ENCODE results near the gene MESD.
"Not testable (repeated sequence)": the region's sequence is repeated elsewhere in the genome, so short reads cannot be mapped to it uniquely, and the experiment has no call there.

The MESD gene

DNA sequence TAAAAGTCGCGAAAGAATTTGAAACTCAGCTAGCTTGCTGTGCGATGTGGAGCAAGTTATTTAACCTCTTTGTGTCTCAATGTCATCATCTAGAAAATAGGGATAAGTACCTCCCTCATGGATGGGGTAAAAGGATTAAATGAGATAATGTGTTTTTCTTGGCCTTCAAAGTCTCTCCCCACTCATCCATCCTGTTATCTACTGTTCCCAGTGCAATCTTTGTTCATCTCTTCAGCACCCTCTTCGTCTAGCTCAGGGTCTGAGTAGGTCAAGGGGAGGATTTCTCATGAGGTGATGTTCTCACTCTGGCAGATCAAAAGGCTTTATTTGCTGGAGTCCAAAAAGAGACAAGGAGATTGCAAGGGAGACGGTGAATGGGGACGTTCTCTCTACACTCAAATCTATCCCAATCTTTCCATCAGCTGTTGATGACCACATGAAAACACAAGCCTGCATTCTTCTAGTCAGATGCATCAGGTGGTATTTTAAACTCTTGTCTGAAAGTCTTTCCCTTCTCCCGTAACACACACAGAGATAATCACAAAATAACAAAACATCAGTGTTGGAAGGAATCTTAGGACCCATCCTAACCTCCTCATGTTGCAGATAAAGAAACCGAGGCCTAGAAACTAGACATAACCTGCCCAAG lies 1.3 kb downstream of the MESD start:
- no peak for FAIRE-seq

DNA sequence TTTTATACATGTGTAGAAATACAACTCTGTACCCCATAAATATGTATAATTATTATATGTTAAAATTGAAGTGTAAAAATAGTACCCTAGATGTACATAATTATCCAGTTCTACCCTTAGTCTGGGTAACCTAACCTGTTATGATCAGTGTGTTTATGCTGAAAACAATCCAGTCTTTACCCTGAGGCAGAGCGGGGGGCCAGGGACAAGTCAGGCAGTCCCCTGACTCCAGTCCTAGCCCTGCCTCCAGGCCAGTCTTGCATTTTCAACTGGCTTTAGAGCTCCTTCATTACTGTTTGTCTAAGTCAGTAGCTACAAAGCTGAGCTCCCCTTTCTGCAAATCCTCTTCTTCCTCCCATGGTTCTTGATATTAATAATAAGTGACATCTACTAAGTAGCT lies 3.1 kb downstream of the MESD start:
- no peak for FAIRE-seq

DNA sequence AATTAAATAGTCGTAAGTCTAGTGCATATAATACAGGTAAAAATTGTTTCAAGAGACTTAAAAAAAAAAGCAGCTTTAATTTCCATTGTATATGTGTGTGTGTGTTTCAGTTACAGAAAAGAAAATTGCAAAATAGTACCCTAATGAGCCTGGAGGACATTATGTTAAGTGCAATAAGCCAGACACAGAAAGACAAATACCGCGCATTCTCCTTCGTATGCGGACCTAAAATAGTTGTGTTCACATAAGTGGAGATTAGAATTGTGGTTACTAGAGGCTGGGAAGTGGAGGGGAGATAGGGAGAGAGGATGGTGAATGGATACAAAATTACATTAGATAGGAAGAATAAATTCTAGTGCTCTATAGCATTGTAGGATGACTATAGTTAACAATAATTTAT lies 3.6 kb downstream of the MESD start:
- no peak for FAIRE-seq

DNA sequence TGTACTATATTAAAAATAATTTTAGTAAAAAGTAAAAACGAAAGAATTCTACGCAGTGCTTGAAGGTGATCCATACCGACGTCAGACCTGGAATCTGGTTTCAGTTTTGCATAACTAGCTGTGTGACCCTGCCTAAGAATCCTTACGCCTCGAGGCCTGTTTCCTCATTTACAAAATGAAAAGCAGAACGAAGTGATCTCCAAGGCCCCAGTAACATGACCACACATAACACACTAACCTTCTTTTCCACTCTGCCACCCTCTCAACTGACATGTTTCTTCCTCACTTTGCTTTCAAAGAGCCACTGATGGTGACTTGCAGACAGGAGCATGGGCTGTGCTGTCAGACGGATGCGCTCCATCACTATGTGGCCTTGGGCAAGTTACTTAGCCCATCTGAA lies 4.8 kb downstream of the MESD start:
- no peak for FAIRE-seq

DNA sequence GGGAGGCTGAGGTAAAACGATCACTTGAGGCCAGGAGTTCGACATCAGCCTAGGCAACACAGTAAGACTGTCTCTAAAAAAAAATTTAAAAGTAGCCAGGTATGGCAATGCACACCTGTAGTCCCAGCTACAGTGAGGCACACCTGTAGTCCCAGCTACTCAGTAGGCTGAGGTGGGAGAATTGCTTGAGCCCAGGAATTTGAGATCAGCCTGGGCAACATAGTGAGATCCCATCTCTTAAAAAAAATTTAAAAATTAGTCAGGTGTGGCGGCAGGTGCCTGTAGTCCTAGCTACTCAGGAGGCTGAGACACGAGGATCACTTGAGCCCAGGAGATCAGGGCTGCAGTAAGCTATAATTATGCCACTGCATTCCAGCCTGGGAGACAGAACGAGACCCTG lies 6.8 kb downstream of the MESD start:
- FAIRE-seq, result no peak

DNA sequence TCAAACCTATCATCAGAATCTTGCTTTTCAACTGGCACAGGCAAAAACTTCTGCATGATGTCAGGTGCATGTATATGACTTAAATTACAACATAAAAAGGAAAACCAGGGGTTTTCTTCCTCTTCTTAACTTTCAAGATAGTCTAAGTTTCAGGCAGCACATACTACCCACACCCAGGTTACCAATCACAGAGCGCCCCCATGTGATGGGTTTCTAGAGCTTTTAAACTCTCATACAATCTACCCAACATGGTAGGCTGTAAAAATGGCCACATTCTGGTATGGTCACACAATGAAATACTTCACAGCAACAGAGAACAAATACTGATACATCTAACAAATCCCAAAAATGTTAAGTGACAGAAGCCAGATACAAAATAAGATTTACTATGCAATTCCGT lies 7.4 kb downstream of the MESD start:
- no peak for FAIRE-seq

DNA sequence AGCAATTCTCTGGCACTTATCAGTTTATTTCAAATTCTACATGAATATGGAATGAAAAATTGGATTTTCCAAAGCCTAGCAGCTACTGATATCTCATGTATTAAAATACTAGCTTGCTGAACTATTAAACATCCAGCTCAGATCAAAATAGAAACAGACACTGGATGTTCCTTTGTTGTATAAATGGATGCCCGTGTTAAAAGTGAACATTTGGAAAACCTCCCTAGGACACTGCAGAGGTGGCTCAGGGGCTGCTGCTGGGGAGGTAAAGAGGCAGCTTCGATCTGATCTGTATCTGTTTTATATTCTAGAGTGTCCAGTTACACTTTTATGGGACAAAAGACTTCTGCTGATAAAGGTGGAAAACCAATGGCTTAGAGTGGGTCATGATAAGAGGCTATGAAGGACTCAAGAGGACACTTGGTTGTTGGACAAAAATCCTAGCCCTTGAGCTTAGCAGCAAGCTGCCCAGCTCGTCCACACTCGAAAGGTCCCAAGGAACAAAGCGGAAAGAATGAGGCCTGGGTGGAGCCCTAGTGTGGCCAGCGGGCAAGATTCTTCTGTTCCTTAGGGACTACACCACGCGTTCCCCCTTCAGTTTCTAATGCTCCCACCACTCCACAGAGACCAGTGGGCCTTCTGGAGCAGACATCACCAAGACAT lies 9.9 kb downstream of the MESD start:
- no peak for FAIRE-seq

DNA sequence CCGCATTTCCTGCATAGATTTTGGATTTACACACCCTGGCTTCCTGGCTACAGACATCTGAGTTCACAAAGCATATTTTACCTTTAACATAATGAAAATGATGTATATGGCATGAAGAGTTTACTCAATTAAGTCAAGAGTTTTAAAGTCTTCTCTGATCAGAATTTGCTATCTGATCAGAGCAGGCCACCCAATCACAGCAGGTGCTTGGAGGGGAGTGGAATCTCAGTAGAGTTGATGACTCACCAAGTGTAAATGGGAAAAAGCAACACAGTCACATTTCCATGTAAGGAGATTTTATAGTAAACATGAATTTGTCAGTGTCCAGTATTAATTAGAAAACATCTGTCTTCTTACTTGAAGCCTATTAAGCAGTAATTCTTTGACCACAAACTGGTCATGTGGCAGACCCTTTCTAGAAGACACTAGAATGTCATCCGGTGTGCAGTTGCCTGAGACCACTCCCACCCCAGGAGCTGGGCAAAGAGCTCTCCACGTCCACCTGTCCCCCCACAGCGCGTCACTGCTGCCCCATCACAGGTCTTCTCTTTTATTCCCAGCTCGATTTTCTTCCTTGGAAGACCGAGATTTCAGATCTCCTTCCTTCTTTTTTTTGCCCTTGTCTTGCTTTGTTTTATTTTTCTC lies 10.8 kb downstream of the MESD start:
- no peak for FAIRE-seq

DNA sequence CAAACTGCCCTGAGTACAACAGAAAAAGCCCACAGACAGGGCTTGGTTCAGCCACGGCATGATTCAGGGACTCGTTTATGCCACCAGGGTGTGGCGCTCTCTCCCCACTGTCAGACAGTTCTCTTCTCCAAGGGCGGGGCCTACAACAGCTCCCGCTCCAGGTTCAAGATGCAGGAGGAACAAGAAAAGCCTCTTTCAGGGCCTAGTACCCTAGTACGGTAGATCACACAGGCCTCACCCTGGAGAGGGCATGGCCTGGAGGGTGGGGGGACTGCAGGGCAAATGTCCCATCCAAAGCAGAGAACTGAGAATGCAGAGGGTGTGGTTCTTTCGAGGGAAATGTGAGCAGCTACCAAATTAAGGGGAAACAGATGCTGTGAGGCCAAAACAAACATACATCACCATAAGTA lies 12.0 kb downstream of the MESD start:
- FAIRE-seq, result no peak

DNA sequence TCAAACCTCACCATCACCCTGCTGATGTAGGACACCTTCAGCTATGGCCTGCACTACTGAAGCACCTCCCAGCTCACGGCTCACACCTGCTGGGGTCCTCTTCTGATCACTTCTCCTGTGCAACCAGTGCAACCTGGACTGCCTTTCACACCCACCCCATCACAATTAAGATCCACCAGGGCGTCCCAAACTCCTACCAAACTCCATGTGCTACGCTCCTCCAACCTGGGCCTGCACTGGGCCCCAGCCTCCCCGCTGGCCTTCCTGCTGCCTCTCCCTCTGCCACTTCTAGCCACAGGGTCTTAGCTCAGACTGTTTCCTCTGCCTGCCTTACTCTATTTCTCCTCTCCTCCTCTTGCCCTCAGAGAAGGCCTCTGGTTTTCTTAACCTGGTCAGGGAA lies 12.8 kb downstream of the MESD start:
- no peak for FAIRE-seq

DNA sequence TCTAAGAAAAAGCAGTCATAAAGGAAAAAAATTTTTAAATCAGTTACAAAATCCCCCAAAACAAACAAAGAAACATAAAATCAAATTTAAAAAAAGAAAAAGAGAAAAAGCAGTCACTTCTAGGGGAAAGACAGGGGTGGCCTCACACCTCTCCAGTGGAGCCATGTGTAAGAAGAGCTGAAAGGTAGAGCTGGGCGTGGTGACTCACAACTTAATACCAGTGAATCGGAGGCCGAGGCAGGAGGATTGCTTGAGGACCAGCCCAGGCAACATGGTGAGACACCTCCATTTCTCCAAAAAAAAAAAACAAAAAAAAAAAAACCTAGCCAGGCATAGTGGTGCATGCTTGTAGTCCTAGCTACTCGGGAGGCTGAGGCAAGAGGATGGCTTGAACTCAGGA lies 14.7 kb downstream of the MESD start:
- no peak for FAIRE-seq

DNA sequence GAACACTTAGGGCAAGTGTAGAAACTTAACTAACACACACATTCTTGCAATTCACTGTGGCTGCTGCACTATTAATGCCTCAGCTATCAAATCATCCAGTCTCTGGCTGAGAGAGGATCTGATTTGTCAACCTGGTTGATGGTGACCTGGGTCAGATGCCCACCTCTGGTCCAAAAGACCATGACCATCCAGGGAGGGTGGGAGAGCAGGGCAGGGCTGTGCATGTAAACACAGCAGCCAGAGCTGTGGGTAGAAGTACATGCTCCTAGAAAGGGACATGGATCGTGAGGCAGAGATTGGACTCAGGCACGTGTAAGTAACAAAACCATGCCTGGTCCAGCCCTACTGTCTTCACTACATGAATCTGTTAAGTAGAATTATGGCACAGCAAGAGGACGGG lies 17.3 kb downstream of the MESD start:
- no peak for FAIRE-seq

DNA sequence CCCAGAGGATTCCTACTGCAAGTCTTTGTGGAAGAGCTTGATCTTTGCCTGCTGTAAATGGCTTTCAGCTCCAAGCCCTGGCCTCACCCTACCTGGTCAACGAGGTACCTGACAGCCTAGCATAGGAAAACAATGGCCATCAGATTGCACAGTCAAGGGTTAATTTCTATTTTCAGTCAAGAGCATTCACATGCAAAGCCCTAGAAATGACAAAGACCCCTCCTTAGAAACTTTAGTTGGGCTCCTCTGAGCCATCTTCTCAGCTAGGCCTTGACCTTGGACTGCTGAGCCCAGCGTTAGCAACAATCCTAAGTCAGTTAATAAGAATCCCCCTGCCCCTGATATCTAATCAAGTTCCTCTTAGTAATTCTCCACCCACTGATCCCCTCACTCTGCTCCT lies 18.5 kb downstream of the MESD start:
- FAIRE-seq, result no peak

DNA sequence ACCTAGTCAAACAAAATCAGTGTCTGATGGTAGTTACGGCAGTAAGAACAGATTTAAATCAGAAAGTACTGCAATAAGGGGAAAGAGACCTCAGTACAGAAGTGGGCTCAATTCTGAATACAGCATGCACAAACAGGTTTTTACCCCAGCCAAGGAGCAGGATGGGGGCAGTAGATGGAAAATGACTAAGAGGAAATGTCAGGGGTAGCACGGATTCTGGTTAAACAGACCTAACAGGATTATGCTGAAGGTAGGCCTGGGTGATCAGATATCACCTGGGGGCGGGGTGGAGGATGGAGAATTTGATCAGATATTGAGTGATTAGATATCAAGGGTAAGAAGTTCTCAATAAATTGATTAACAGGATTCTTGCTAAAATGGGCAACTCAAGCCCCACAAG lies 19.0 kb downstream of the MESD start:
- no peak for FAIRE-seq

DNA sequence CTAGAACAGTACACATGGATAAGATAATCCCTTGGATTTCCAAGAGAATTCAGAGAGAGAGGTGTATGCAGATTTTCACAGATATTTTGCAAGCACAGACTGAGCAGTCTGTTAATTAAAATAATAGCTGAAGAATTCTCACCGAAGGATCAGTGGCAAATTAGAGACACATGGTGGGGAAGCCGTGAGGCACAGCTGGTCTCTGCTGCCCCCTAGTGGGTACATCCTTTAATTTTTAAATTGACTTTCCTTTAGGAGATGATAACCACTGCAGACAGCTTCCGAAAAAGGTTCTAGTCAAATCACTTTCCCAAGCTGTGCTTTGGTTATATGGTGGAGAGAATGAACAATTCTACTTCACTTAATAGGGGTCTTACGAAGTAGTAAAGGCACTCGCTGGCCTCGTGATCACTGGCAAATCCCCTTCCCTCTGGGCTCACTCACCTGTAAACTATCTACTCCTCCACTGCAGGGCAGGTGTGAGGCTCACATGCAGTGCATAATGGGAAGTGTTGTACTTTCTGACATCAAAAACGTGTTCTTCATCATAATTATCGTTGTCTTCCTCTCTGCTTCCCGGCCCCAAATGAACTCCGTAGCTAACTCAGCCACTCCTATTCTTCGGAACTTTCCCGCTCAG lies 19.5 kb downstream of the MESD start:
- peak; percentile 56 for FAIRE-seq

DNA sequence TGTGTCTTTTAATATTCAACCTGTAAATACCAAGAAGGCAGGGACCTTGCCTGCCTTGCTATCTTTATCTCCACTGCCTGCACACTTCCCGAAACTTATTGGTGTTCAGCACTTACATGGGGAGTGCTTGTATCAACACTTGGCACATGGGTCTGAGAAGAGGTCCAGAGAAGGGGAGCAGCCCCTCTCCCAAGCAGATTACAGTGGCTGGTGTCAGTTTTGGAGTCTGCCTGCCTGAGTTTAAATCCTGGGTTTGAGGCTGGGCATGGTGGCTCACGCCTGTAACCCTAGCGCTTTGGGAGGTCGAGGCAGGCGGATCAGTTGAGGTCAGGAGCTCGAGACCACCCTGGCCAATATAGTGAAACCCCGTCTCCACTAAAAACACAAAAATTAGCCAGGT lies 20.3 kb downstream of the MESD start:
- FAIRE-seq, result no peak

DNA sequence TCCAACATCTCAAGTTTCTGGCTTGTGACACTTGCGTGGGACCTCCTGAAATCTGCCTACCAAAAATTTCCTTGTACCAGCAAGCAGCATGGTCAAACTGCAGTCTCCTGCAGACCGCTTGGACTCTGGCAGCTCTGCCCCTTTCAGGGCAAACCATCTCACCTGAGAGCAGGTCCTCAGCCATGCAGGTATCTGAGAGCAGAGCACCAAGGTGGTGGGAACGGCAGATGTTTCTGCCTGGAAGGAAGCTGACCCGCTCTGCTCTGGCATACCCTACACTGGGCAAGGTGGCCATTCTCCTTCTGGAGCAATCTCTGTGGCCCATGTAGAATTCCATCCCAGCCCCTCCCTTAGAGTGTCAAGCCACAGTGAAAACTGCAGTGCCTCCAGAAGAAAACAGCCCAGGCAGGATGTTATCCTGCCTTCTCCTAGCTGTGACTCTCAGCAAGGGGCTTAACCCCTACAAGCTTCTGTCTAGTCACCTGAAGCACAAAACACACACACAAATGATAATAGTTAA lies 21.6 kb downstream of the MESD start:
- FAIRE-seq, result no peak

DNA sequence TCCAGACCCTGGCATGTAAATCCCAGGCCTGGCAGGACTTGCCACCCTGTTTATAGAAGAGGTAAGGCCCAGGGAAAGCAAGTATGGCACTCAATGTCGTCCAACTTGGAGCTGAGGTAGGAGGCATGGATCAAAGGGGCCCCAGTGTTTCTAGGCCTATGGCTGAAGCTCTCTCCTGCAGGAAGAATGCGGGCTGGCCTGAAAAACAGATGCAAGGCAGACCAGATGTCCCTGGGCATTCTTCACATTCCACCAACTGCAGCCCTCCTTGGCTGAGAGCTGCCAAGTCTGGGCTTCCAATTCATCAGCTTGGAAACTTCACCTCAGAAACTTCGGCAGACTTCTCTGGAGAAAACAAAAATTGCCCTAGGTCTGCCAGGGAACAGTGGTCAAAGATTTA lies 22.2 kb downstream of the MESD start:
- FAIRE-seq, result no peak

DNA sequence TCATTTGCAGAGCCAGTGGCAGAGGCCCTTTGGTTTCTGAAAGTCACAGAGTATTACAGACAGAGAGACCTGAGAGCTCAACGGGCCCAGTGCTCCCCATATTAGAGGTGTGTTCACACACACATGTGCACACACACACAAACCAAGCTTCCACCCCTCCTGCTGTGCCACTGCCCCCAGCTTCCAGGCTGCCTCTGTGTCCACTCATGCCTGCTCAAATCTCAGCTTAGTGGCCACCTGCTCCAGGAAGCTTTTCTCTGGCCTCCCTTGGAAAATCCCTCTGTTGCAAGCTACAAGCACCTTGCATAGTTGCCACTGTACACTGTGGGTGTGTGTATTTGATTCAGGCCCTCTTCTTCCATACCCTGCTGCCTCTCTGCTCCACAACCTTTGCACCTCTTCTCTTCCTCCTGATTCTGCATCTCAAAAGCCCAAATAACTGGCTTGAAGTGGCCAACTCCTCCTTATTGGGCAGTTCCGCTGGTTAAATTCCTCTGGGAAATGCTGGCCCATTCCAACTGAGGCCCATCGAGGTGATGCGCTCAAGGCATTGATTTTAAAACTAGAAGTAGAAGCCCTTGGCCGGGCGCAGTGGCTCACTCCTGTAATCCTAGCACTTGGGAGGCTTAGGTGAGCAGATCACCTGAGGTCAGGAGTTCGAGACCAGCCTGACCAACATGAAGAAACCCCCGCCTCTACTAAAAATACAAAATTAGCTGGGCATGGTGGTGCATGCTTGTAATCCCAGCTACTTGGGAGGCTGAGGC lies 23.0 kb downstream of the MESD start:
- FAIRE-seq, result no peak

DNA sequence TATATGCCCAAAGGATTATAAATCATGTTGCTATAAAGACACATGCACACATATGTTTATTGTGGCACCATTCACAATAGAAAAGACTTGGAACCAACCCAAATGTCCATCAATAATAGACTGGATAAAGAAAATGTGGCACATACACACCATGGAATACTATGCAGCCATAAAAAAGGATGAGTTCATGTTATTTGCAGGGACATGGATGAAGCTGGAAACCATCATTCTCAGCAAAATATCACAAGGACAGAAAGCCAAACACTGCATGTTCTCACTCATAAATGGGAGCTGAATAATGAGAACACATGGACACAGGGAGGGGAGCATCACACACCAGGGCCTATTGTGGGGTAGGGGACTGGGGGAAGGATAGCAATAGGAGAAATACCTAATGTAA lies 24.2 kb downstream of the MESD start:
- FAIRE-seq, result not testable (repeated sequence)

DNA sequence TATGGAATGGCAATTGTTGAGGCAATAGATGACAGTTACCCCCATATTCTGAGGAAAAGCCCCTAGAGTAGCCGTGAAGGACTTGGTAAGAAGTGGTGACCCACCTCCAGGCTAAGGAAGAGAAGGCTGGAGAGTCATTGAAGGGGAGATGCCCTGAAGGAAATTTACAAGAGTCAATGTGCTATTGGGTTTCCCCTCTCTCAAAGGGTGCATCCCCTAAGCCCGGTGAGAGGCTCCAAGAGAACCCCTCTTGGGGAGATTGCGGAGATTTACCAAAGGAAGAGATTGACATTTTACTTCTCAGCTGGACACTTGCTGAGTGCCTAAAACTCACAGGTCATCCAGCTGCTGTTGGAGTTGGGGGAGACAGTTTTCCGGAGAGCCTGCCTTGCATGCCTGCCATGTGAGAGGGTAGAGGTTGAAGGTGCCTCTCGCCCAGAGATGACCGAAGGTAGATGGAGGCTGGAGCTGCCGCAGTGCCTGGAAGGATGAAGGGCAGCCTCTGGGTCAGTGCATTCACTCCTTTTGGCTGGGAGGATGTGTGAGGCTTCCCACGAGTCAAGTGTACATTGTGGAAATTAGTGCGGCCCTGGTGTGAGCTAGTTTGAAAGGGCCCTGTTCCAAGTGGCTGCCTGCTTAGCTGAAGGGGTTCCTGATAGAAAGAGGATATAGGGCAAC lies 30.7 kb downstream of the MESD start:
- no peak for FAIRE-seq

DNA sequence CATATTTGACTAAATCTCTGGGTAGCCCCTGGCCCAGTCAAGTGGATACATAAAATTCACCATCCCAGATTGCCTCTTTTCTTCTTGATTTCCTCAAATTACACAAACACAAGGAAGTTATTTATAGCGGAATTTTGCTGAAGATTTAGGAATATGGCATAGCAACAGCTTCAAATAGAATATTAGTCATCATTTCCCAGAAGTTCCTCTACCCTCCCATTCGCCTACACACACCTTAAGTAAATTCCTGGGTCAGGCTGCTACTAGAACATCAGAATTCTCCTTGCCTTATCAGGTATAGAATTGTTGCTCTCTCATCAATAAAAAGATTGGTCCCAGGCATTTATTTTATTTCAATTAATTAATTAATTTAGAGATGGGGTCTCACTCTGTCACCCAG lies 31.6 kb downstream of the MESD start:
- no peak for FAIRE-seq

DNA sequence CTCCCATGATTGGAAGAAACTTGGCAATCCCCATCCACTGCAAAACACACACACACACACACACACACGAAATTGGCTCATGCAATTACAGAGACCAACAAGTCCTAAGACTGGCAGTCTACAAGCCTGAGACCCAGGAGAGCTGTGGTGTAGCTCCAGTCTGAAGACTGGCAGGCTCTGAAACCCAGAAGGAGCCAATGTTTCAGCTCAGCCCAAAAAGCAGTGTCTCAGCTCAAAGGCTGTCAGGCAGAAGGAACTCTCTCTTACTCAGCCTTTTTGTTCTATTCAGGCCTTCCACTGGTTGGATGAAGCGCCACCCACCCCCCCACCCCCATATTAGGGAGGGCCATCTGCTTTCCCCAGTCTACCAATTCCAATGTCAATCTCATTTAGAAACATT lies 32.1 kb downstream of the MESD start:
- FAIRE-seq, result no peak
